ENCODE data around the gene SLC49A3. TPM values are rescaled to one million over a fixed set of nuclear protein-coding genes. Genes with fewer than 3 reads are reported as not detected.

SLC49A3 gene
- total and polyA plus RNA-seq, 2 of the 13 experiments (the other 11 are each of a cell fraction or from before 2014, with no cell fraction given) = 0.07 to 0.17 TPM

DNA sequence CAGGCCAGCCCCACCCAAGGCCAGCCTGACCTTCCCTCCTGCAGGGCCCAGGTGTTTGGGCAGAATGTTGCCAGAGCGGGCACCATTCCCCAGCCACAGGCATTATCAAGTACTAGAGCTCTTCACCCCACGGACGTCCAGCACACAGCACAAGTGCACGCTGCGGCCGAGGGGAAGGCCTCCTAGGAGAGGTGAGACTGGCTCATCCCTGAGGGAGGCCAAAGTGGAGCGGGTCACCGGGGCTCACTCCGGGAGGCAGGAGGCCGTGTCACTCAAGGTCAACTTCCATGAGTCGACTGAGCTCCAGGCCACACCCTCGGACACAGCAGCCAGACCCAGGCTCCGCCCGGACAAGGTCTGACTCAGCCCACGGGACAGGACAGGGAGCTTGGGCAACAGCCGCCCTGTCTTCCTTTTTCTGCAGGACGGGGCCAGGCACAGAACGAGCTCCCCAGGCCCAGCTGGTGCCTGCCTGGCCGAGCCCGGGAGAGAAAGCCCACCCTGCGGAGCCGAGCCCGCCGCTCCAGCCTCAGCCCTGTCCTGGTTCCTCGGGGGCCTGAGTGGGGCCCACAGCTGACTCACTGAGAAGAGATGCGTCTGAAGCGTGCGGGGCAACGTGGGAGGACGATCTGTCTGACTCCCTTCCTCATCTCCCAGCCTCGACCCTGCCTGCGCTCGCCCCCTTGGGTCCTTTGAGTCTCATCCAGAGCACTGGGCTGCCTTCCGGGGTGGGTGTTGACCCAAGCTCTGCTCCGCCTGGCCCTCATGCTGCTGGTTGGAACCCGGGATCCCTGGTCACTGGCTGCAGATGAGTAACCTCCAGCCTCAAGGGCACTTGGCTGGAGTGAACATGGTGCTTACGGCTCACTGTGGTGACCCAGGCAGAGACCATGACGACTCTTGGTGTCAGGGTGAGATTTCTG is 1.6 kb downstream of the SLC49A3 start (continued):
- TF ChIP-seq FOXC1 (CRISPR knock-in tag; IDR thresholded peaks at IDR 0.05; ENCODE audit: borderline replicate concordance) = peak; percentile 52; the same call in 1 of the 2 replicates
- TF ChIP-seq ELF3 (CRISPR knock-in tag; IDR thresholded peaks at IDR 0.05) = peak; percentile 29; the same call in 1 of the 2 replicates
- TF ChIP-seq TEAD2 (CRISPR knock-in tag; IDR thresholded peaks at IDR 0.05) = no peak
- no peak for TF ChIP-seq KDM1A (CRISPR knock-in tag; IDR thresholded peaks at IDR 0.05)
- TF ChIP-seq, protein P1, sequence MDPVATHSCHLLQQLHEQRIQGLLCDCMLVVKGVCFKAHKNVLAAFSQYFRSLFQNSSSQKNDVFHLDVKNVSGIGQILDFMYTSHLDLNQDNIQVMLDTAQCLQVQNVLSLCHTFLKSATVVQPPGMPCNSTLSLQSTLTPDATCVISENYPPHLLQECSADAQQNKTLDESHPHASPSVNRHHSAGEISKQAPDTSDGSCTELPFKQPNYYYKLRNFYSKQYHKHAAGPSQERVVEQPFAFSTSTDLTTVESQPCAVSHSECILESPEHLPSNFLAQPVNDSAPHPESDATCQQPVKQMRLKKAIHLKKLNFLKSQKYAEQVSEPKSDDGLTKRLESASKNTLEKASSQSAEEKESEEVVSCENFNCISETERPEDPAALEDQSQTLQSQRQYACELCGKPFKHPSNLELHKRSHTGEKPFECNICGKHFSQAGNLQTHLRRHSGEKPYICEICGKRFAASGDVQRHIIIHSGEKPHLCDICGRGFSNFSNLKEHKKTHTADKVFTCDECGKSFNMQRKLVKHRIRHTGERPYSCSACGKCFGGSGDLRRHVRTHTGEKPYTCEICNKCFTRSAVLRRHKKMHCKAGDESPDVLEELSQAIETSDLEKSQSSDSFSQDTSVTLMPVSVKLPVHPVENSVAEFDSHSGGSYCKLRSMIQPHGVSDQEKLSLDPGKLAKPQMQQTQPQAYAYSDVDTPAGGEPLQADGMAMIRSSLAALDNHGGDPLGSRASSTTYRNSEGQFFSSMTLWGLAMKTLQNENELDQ (CRISPR knock-in tag; IDR thresholded peaks at IDR 0.05; ENCODE audit: borderline replicate concordance) = no peak
- TF ChIP-seq PAX8 (CRISPR knock-in tag; IDR thresholded peaks at IDR 0.05; ENCODE audit: borderline replicate concordance) = no peak
- 0 out of 2 replicates have a peak, but pooled peaks have one; percentile 13 for TF ChIP-seq ZNF619 (CRISPR knock-in tag; IDR thresholded peaks at IDR 0.05)
- peak; percentile 76 for TF ChIP-seq ZBTB3 (CRISPR knock-in tag; IDR thresholded peaks at IDR 0.05; ENCODE audit: borderline replicate concordance, low read depth)
- TF ChIP-seq U2AF1 (optimal IDR thresholded peaks at IDR 0.05; ENCODE audit: low read depth, low read length) = no peak
- TF ChIP-seq, protein P2, sequence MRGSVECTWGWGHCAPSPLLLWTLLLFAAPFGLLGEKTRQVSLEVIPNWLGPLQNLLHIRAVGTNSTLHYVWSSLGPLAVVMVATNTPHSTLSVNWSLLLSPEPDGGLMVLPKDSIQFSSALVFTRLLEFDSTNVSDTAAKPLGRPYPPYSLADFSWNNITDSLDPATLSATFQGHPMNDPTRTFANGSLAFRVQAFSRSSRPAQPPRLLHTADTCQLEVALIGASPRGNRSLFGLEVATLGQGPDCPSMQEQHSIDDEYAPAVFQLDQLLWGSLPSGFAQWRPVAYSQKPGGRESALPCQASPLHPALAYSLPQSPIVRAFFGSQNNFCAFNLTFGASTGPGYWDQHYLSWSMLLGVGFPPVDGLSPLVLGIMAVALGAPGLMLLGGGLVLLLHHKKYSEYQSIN (CRISPR knock-in tag; IDR thresholded peaks at IDR 0.05; ENCODE audit: borderline replicate concordance) = no peak
- TF ChIP-seq, protein P3, sequence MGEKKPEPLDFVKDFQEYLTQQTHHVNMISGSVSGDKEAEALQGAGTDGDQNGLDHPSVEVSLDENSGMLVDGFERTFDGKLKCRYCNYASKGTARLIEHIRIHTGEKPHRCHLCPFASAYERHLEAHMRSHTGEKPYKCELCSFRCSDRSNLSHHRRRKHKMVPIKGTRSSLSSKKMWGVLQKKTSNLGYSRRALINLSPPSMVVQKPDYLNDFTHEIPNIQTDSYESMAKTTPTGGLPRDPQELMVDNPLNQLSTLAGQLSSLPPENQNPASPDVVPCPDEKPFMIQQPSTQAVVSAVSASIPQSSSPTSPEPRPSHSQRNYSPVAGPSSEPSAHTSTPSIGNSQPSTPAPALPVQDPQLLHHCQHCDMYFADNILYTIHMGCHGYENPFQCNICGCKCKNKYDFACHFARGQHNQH (CRISPR knock-in tag; IDR thresholded peaks at IDR 0.05) = 0 out of 2 replicates have a peak, but pooled peaks have one; percentile 38
- TF ChIP-seq, protein P4, sequence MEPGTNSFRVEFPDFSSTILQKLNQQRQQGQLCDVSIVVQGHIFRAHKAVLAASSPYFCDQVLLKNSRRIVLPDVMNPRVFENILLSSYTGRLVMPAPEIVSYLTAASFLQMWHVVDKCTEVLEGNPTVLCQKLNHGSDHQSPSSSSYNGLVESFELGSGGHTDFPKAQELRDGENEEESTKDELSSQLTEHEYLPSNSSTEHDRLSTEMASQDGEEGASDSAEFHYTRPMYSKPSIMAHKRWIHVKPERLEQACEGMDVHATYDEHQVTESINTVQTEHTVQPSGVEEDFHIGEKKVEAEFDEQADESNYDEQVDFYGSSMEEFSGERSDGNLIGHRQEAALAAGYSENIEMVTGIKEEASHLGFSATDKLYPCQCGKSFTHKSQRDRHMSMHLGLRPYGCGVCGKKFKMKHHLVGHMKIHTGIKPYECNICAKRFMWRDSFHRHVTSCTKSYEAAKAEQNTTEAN (CRISPR knock-in tag; conservative IDR thresholded peaks at IDR 0.05) = peak; percentile 40; the same call in 1 of the 2 replicates
- TF ChIP-seq ZNF343 (CRISPR knock-in tag; IDR thresholded peaks at IDR 0.05) = peak; percentile 77; the same call in 1 of the 2 replicates
- TF ChIP-seq, protein P5, sequence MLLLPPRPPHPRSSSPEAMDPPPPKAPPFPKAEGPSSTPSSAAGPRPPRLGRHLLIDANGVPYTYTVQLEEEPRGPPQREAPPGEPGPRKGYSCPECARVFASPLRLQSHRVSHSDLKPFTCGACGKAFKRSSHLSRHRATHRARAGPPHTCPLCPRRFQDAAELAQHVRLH (CRISPR knock-in tag; IDR thresholded peaks at IDR 0.05; ENCODE audit: borderline replicate concordance, low read depth) = 0 out of 2 replicates have a peak, but pooled peaks have one; percentile 13
- TF ChIP-seq, protein P6, sequence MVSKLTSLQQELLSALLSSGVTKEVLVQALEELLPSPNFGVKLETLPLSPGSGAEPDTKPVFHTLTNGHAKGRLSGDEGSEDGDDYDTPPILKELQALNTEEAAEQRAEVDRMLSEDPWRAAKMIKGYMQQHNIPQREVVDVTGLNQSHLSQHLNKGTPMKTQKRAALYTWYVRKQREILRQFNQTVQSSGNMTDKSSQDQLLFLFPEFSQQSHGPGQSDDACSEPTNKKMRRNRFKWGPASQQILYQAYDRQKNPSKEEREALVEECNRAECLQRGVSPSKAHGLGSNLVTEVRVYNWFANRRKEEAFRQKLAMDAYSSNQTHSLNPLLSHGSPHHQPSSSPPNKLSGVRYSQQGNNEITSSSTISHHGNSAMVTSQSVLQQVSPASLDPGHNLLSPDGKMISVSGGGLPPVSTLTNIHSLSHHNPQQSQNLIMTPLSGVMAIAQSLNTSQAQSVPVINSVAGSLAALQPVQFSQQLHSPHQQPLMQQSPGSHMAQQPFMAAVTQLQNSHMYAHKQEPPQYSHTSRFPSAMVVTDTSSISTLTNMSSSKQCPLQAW (CRISPR knock-in tag; IDR thresholded peaks at IDR 0.05) = peak; percentile 59
- peak; percentile 18; the same call in 1 of the 2 replicates for TF ChIP-seq MEIS2 (CRISPR knock-in tag; IDR thresholded peaks at IDR 0.05)
- TF ChIP-seq ZBTB38 (CRISPR knock-in tag; IDR thresholded peaks at IDR 0.05) = peak; percentile 17; the same call in 1 of the 2 replicates
- TF ChIP-seq ZNF660 (CRISPR knock-in tag; IDR thresholded peaks at IDR 0.05; ENCODE audit: borderline replicate concordance, low read depth) = no peak
- no peak for TF ChIP-seq ZNF749 (CRISPR knock-in tag; IDR thresholded peaks at IDR 0.05; ENCODE audit: borderline replicate concordance)
- TF ChIP-seq PHF21A (CRISPR knock-in tag; IDR thresholded peaks at IDR 0.05) = peak; percentile 91
